ENCODE results near the gene ABCA3.
A peak's percentile ranks its signal among the peaks of the same experiment; 100 is the strongest.
"Not testable (repeated sequence)": the region's sequence is repeated elsewhere in the genome, so short reads cannot be mapped to it uniquely, and the experiment has no call there.

Gene ABCA3

DNA sequence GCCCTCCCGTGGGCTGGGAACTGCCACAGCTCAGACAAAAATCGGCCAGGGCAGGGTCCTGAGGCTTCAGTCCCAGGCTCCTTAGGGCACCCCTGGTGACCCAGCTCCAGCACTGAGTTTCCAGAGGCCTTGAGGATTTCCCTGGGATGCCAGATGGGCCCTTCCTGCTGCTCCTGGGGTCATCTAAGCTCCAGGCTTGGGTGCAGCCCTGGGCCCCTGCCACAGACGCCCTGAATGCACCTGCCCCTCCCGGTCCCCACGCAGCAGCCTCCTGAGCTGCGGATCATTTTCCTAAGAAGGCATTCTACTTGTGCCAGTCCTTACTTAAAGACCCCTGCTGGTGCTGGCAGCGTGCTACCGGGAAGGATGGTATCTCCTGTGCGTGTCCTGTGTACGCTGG lies 66.6 kb downstream of the ABCA3 start:
- no peak for TF ChIP-seq ZNF274 (IDR thresholded peaks at IDR 0.05; ENCODE audit: low read depth, low read length)
- H3K4me3 ChIP-seq (ENCODE audit: low read length), result no peak overlapping the region

DNA sequence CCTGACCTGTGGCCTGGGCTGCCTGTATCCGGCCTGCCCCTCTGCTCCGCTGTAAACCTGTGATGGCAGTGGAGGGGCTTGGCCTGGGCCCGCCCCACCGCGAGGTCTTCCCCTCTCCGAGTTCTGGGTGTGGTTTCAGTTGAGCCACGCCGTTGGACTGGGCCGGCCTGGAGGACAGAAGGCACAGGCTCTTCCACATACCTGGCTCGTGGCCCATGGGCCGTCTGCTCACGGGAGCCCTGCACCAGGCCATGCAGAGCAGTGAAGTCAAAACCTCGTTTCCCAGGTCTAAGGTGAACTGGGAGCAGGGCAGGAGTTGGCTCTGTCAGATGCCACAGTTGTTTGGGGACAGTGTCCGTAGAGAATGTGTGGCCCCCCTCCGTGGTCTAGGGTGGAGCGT lies 67.0 kb downstream of the ABCA3 start:
- TF ChIP-seq ZNF274 (IDR thresholded peaks at IDR 0.05; ENCODE audit: low read depth, low read length), result no peak
- no peak overlapping the region for H3K4me3 ChIP-seq (ENCODE audit: low read length)

DNA sequence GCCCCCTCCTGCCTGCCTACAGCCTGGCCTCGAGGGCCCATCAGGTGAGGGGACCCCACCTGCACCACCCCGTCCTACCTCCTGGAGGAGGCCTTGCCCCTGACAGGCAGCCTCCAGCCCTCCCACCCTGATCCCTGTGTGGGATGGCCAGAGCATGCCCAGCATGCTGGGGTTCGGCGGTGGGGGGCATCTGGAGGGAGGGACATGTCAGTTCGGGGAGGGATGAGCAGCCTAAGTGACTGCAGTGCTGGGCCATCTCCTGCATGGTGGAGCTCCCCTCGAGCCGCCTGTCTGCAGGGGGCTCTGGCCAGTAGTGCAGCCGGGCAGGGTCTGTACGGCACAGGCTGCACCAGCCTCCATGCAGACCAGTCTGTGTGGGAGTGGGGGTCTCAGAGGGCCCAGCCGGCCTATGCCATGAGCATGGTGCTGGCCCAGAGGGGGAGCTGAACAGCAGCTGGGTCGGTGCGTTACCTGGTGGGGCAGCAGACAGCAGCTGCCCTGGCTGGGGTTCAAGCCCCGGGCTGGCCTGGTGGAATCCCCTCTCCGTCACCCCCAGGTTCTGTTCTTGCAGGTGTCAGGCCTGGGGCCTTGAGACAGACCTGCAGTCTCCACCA lies 68.6 kb downstream of the ABCA3 start:
- no peak overlapping the region for H3K4me3 ChIP-seq (ENCODE audit: low read length)
- no peak for TF ChIP-seq ZNF274 (IDR thresholded peaks at IDR 0.05; ENCODE audit: low read depth, low read length)

DNA sequence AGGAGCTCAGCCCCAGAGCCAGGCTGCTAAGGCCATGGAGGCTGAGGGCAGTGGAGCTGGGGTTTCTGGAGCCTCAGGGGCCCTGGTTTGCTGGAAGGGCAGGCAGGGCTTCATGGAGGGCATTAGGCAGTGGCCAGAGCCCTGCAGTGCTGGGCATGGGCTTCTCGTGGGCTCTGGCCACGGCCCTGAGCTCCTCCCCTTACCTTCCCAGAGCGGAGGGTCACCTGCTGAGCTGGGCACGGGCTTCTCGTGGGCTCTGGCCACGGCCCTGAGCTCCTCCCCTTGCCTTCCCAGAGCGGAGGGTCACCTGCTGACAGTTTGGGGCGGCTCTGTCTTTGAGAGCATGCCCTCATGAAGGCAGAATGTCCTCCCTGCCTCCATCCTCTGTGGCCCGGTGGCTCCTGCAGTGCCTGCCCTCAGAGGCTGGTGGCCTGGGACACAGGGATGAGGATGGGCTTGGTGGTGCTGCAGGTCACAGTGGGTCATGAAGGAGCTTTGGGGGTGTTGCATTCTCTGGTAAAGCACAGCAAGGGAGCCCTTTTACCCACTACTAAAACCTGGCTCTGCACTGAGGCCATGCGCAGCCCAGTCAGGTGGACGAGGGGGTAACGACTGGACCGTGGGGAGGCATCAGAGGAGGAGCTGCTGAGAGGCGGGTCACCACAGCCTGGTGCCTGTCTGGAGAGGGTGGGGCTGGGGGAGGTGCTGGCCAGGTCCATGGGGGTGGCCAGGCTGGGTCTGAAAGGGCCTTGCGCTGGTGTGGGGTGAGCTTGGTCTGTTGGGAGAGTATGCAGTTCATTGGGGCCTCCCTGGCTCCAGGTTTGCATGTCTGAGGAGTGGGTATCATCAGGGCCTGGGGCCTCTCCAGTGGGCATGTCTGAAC lies 69.7 kb downstream of the ABCA3 start:
- no peak overlapping the region for H3K4me3 ChIP-seq (ENCODE audit: low read length)
- TF ChIP-seq ZNF274 (IDR thresholded peaks at IDR 0.05; ENCODE audit: low read depth, low read length), result no peak

DNA sequence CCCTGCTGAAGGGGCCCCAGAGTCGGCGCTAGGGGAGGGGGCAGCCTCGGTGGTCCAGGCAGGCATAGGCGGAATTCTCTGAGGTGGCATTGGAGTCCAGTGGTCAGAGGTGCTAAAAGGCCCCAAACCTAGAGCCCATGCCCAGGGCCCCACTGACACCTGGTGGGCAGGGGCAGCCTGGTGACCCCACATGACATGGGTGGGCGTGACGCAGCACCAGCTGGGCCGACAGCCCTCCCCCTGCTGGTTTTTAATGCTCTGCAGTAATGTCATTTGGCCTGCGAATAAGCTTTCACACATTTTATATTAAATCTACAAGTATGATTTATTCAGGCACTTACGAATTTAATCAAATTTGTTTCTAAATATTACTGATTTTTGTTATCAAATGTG lies 70.5 kb downstream of the ABCA3 start:
- no peak for TF ChIP-seq ZNF274 (IDR thresholded peaks at IDR 0.05; ENCODE audit: low read depth, low read length)
- H3K4me3 ChIP-seq (ENCODE audit: low read length), result no peak overlapping the region

DNA sequence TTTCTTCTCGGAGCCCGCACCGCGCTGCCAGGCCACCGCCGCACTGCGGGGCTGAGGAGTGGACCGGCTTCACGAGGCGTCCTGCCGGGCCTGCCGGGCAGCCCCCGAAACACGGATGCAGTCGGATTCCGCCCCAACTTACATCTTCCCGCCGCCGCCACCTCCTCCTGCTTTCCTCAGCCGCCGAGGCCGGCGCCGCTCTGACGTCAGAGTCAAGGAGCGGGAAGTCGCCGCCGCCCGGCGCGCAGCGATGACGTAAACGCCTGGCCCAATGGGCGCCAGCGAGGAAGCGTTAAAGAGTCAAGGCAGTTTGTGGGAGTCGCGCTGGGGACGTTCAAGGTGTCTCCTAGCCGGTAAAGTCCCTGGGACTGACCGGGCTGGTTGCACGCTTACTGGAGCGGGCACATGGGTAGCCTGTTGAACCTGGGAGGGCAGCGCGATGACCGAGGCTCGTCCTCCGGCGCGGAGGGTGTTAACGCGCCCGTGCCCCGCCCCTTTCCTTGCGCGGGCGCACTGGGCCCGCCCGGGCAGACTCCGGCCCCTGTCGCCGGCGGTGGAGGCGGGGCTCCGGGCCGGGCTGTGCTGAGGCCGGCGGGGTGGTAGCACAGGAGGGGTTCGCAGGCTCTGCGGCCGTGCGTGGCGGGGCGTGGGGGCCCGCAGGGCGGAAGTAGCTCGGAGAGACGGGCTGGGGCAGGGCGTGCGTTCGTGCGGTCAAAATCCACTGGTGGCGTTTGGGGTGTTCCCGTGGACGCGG lies 72.4 kb downstream of the ABCA3 start, which contains the start of gene RNPS1:
RNPS1 (minus strand) TSS at position 214 of the 754 bp plus-strand sequence. CDS start 3,483 bp downstream, outside the sequence.
- peak within 1 kb of the TSS; percentile 75 for H3K4me3 ChIP-seq (ENCODE audit: low read length)
- no peak for TF ChIP-seq ZNF274 (IDR thresholded peaks at IDR 0.05; ENCODE audit: low read depth, low read length)

DNA sequence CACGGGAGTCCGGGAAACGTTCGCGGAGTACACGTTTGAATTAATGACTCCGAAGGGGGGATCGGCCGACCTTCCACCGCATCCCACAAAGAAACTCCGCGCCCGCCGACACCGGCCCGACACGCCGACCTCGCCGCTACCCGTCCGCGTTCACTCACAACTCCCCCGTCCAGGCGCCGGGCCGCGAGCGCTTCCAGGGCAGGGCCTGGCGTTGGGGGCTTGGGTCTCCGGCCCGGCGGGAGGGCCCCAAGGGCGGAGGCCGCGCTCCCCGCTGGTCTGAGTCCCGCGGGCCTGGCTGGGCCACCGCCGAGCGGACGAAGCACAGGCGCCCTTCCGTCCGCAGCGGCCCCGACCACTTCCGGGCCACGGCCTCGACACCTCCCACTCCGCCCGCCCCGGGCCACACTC lies 73.0 kb downstream of the ABCA3 start:
- peak overlapping the region; percentile 75 for H3K4me3 ChIP-seq (ENCODE audit: low read length)

DNA sequence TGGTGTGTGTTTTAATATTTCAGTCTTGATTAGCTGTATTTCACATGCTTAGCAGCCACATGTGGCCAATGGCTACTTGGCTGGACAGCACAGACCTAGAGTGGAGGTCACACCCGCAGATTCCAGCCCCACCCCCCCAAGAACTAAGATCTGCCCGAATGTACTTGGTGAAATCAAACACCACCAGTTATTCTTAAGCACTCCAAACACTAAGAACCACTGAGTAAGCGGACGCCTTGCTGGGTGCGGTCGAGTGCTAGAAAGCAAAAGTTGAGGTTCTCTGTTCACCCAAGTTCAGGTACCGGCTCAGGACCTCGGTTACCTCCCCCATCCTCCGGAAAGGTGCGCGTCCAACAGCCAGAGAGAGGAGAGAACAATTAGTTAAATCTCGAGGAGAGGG lies 73.6 kb downstream of the ABCA3 start:
- peak overlapping the region; percentile 75 for H3K4me3 ChIP-seq (ENCODE audit: low read length)

DNA sequence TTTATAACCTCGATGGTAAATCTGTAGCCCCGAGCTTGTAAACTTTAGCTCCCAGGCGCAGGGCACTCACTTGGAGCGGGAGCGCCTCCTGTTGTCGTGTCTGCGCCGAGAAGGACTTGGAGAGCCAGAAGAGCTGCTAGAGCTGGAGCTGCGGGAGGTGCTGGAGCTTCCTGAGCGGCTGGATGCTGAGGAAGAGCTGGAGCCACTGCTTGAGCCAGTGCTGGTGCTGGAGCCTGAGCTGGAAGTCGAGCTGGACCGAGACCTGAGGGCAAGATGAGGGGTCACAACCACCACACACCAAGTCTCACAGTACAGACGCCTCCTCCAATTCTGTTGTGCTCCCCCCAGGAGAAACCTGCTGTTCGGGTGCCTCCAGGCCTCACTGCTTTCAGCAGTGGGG lies 77.5 kb downstream of the ABCA3 start:
- H3K4me3 ChIP-seq (ENCODE audit: low read length), result not testable (repeated sequence)

DNA sequence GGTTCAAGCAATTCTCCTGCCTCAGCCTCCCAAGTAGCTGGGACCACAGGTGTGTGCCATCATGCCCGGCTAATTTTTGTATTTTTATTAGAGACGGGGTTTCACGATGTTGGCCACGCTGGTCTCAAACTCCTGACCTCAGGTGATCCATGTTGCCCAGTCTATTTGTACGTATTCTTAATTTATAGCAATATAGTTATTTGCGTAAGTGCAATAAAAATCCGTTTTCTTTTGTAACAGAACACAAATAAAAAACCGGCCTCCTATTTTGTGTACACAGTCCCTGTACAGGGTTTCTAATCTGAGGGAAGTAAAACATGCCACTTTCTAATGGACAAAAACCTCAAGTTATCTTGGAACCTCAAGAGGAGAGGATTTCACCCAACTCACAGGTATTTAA lies 80.3 kb downstream of the ABCA3 start:
- no peak for TF ChIP-seq ZNF274 (IDR thresholded peaks at IDR 0.05; ENCODE audit: low read depth, low read length)
- no peak overlapping the region for H3K4me3 ChIP-seq (ENCODE audit: low read length)

DNA sequence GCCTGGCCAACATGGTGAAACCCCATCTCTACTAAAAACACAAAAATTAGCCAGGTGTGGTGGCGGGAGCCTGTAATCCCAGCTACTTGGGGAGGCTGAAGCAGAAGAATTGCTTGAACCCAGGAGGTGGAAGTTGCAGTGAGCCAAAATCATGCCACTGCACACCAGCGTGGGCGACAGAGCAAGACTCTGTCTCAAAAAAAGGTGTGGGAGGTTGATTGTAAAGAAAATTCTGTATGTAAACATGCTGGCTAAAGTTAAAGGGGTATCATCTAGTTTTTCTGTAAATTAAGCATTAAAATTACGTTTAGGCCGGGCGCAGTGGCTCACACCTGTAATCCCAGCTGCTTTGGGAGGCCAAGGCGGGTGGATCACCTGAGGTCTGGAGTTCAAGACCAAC lies 82.0 kb downstream of the ABCA3 start:
- not testable (repeated sequence) for H3K4me3 ChIP-seq (ENCODE audit: low read length)

DNA sequence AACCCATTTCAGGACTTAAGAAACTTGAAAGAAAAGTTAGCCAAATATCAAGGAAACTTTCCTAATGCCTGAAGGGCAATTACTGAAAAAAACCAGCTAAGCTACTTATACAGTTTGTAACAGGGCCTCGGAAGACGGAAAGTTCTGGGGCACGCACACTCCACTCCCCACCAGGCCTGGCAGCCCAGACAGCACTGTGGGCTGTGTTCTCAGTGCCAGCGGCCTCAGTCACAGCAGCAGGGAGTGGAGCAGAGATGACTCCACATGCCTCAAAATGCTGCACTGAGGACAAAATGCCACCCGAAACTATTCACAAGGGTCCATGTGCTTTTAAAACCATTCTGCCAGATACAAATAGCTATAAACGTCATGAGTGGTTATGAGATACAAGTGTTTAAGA lies 82.8 kb downstream of the ABCA3 start:
- no peak overlapping the region for H3K4me3 ChIP-seq (ENCODE audit: low read length)
- TF ChIP-seq ZNF274 (IDR thresholded peaks at IDR 0.05; ENCODE audit: low read depth, low read length), result no peak

DNA sequence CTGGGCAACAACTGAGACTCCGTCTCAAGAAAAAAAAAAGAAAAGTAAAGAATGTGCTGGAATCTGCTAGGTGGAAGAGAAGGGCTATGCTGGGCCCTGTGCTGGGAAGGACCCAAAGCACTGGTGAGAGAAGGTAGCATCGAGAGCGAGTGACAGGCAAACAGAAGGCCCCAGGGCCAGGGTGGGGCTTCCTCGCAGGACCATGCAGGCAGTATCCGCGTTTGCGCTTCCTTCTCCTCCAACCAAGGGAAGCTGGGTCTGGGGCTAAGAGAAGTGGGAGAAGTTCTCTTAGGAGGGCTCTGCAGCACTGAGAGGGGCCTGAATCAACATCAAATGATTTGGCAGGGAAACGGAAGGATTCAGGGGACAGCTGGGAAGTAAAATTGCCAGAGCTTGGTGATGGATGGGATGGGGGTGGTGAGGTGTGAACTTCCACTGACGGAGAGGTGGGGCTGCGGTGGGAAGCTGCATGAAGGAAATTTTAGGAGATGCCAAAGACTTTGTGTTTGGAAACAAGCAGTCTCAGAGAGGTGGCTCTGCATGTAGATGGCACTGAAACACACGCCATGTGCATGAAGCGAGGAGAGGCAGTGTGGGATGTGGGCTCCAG lies 83.9 kb downstream of the ABCA3 start:
- no peak for TF ChIP-seq ZNF274 (IDR thresholded peaks at IDR 0.05; ENCODE audit: low read depth, low read length)
- H3K4me3 ChIP-seq (ENCODE audit: low read length), result no peak overlapping the region

DNA sequence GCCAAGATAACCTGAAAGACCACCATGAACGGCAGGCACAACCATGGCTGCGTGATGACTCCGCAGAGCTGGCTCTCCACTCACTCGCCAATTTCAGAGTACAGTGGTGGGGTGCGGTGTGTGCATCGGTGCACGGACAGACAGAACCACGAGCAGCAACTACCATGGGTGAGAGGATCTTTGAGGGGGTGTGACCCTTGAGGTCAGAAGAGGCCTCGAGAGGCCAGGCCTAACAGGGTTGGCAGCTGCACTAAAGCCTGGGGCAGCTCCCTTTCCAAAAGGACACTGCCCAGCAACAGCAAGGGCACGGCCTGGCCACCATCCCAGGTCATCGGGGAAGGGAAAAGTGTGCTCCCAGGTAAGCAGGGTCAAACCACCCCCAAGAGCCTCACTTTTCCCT lies 87.2 kb downstream of the ABCA3 start:
- H3K4me3 ChIP-seq (ENCODE audit: low read length), result no peak overlapping the region
- TF ChIP-seq ZNF274 (IDR thresholded peaks at IDR 0.05; ENCODE audit: low read depth, low read length), result no peak

DNA sequence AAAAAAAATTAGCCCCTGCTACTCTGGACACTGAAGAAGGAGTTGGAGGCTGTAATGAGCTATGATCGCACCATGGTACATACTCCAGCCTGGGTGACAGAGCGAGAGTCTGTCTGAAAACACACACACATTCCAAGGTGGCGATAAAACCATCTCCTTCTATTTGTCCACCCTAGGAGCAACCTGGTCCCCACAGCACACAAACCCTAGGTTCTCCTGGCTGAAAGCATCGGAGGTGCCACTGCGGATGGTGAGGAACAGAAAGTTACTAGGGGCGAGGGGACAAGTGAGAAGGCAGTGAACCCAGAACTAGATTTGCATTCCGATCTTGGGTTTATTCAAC lies 87.8 kb downstream of the ABCA3 start:
- H3K4me3 ChIP-seq (ENCODE audit: low read length), result no peak overlapping the region
- TF ChIP-seq ZNF274 (IDR thresholded peaks at IDR 0.05; ENCODE audit: low read depth, low read length), result no peak

All from GM08714 (cell line).